EH (cell line): ENCODE results near the gene TPTE2.
"Not testable (repeated sequence)": the region's sequence is repeated elsewhere in the genome, so short reads cannot be mapped to it uniquely, and the experiment has no call there.

ENCODE experiments used
- DNase-seq: peaks from one replicate; pipeline ENCODE4 v3.0.0-alpha.2; 2015; ENCODE audit warnings: low read depth

TPTE2 gene

GRCh38 chr13:19561127-19561582 is at the start of gene TPTE2:
TPTE2 (minus strand) TSS chr13:19561532; CDS start chr13:19503234, 58,298 bp downstream.
- DNase-seq, result not testable (repeated sequence)

- no peak for DNase-seq
Measured at GRCh38 chr13:19607523-19608078, 46.3 kb upstream of the TPTE2 start.

- no peak for DNase-seq
Measured at GRCh38 chr13:19606737-19607136, 45.4 kb upstream of the TPTE2 start.

GRCh38 chr13:19606152-19606551 is 44.8 kb upstream of the TPTE2 start:
- DNase-seq, result peak; percentile 15

DNA sequence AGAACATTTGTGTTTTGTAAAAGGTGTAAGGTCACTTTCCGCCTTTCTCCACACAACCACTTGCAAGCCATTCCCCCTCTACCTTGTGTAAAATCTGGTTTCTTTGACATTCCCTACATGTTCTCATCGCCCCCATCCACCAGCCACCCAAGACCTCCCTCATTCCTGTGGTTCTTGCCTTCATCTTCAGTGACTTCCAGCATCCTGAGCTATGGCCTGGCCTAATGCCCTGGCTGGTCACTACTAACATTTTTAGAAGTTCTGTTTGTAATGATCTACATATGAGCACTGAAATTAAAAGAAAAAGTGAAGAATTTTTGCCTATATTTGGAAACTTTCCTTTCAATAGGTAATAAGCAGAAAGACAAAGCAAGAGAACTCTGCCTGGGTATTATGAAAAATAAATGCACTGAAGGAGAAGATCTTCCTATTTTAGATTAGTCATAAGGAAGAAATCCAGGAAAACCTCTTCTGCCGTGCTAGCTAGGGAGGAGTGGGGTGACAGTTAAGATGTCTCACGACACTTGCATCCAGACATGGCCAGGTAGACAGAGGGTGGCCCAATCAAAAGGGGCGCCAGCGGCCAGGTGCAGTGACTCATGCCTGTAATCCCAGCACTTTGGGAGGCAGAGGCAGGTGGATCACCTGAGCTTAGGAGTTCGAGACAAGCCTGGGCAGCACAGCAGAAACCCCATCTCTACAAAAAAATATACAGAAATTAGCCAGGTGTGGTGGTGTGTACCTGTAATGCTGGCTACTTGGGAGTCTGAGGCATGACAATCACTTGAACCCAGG is 44.0 kb upstream of the TPTE2 start:
- peak; percentile 57 for DNase-seq

DNA sequence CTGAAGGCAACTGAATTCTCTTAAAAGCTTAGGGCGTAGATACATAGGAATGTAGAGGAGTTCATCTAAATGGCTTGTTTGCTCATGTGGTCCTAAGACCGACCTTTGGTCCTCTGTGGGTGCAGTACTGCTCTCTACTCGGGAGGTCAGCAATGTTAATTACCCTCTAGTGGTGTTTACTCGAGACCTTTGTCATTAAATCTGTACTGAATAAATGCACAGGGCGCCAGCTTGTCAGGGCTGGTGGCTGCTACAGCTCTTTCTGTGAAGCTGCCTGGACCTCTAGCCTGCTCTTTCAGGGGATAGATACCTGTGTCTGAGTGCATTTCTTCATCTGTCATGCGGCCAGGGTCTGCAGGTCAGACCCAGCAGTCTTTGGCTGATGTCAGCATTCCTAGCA is 43.0 kb upstream of the TPTE2 start:
- DNase-seq, result no peak

GRCh38 chr13:19601749-19602725 is 40.7 kb upstream of the TPTE2 start:
- peak; percentile 47 for DNase-seq

- peak; percentile 76 for DNase-seq
Measured at GRCh38 chr13:19597523-19597922, 36.2 kb upstream of the TPTE2 start.

GRCh38 chr13:19596960-19597361 is 35.6 kb upstream of the TPTE2 start:
- peak; percentile 46 for DNase-seq

- DNase-seq, result no peak
Measured at GRCh38 chr13:19596086-19596485, 34.8 kb upstream of the TPTE2 start.

DNA sequence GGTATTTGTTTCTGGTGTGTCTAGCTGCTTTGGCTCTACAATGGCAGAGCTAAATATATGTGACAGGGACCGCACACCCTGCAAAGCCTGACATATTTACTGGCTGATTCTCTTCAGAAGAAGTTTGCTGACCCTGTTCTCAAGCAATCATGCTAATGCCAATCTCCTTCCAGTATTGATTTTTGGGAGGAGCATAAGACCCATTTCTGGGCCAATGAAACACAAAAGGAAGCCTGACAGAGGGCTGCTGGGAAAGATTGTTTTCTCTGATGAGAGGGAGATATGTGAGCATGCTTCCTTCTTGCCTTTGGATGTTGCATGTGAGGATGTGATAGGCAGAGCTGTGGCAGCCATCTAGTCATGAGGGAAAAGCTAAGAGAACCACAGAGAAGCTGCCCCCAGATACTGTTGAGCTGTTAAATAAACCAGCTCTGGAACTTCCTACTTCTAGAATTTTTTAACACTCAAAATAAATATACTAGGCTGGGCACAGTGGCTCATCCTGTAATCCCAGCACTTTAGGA is 31.4 kb upstream of the TPTE2 start:
- DNase-seq, result no peak

- DNase-seq, result no peak
Measured at GRCh38 chr13:19591864-19592263, 30.5 kb upstream of the TPTE2 start.

GRCh38 chr13:19590423-19590822 is 29.1 kb upstream of the TPTE2 start:
- no peak for DNase-seq

DNA sequence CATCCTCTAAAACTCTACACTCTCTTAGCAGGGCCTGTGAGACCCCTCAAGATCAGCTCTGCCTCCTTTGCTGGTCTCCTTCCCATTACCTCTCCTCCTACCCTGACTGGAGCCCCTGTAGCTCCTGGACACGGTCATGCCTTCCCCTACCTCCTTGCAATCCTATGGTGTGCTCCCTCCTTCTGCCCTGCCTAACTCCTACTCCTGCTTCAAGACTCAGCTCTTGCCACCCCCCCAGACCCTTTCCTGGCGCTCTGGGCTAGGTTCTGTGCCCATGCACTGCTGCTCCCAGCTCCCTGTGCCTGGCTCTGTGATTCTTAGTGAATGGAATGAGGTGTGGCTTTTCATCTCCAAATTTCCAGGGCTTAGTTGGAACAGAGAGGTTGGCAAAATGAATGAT is 28.0 kb upstream of the TPTE2 start:
- DNase-seq, result no peak

DNA sequence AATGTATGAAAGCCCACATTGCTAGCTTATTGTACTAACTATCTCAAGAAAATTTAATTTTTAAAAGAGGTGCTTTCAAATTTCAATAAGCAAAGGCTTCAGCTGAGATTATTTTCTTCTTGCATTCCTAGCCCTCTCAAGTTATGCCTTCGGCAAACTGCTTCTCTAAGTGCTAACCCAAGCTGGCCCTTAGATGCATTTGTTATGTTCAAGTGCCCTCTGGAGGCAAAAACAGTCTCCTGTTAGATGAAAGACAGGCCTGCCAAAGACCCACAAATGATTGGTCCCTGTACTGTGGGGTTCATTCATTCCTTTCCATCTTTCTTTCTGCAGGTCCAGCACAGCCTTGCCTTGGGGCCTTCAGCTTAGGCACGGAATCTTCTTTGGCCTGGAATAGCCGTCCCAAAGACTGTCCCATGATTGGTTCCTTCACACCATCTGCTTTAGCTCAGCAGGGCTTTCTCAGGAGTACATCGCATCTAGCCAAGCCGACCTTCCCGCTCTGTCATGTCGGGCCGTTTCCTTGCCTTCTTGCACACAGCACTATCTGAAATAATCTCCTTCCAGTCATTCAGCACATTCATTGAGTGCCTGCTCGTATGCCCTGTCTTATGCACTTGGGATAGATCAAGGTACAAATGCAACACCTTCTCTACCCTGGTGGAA is 26.4 kb upstream of the TPTE2 start:
- peak; percentile 64 for DNase-seq

DNA sequence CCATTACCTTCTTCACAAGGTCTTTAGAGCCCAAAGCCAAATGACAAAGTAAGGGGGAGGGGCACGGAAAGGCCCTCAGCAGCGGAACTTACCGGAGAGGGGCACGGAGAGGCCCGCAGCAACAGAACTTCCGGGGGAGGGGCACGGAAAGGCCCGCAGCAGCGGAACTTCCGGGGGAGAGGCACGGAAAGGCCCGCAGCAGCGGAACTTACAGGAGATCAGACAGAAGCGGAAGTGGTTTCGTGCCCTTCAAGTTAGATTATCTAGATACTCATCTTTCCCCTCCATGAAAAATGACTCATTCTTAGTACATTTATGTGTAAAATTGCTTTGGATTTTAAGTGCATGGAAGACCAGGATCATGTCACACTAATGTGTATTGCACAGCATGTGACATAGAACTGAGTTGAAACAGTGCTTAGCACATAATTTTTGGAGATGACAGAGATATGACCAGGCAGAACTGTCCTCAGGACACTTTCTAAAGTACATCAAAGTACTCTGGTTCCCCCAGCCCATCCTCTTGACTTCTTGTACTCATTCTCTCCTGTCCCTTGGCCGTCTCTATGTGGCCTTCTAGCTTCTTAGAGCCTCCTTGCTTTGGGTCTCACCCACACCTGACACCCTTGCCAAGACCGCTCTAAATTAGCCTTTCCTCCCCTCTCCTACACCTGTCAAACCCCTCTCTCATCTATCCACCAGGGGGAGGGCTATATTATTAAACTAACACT is 25.7 kb upstream of the TPTE2 start:
- peak; percentile 79 for DNase-seq

DNA sequence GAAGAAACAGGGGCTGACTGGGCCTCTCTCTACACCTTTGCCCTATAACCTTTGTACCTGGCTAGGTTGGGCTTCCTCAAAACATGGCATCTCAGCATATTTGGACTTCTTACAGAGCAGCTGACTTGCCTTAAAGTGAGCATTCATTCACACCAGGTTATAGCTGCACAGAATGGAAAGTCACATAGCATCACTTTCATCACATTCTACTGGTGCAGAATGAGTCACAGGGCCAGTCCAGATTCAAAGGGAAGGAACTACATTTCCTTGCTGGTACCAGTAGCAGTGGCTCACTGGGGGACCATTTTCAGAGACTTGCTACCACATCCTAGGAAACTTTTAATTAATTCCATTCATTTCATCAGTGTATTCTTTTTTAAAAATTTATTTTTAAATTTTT is 20.3 kb upstream of the TPTE2 start:
- no peak for DNase-seq

- DNase-seq, result no peak
Measured at GRCh38 chr13:19575230-19575629, 13.9 kb upstream of the TPTE2 start.

DNA sequence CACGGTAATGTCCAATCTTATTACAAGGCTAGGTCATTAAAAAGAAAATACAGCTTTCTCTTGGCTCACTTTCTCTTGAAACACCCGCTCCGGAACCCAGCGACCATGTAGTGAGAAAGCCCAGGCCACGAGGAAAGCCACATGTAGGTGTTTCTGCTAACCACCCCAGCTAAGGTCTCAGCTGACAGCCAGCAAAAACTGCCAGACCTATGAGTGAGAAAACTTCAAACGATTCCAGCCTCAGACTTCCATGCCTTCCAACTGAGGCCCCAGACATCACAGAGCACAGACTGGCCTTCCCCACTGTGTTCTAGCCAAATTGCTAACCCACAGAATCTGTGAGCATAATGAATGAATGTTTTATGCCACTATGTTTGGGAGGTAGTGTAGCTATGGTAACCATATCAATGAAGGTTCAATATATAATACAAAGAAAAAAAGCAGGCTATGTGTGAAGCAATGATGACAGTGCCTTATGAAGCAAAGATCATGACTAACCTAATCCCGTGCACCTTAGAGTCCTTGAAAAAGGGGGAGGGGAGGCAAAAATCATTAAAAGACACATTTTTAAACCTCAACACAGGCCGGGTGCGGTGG is 11.9 kb upstream of the TPTE2 start:
- DNase-seq, result no peak

- no peak for DNase-seq
Measured at GRCh38 chr13:19572280-19572679, 10.9 kb upstream of the TPTE2 start.
